Aorta (tissue), 5 donors: ENCODE data around the gene PEAR1. TPM values are rescaled to one million over a fixed set of nuclear protein-coding genes. Genes with fewer than 3 reads are reported as not detected.
A peak's percentile ranks its signal among the peaks of the same experiment; 100 is the strongest.

Source experiments
- ATAC-seq: fragments of 200-7000 bp; cut with Tn5 transposase; one replicate; pipeline ENCODE4 v1.9.1; 2022; ENCODE audit warnings: moderate library complexity; ENCODE audit not compliant: low FRiP score
- DNase-seq, 2 donors: peaks; one replicate each; pipeline ENCODE4 v3.0.0-alpha.2; 2020
- H3K27ac ChIP-seq, 2 donors: one replicate each; pipeline ENCODE4 v1.5.1; 2013; ENCODE audit warnings: low read length in 2 of 2, mild to moderate bottlenecking in 2 of 2, moderate library complexity in 2 of 2, control low read depth in 1 of 2, inconsistent platforms in 1 of 2, low read depth in 1 of 2
- H3K27me3 ChIP-seq, 2 donors: one replicate each; pipeline ENCODE4 v1.6.1; 2013; ENCODE audit warnings: control low read depth in 1 of 2, low read length in 1 of 2, mild to moderate bottlenecking in 1 of 2, moderate library complexity in 1 of 2; ENCODE audit not compliant: insufficient read depth in 2 of 2, control insufficient read depth in 1 of 2
- H3K36me3 ChIP-seq, 2 donors: one replicate each; pipeline ENCODE4 v1.6.1; 2013; ENCODE audit warnings: control low read depth in 1 of 2, low read length in 1 of 2, mild to moderate bottlenecking in 1 of 2; ENCODE audit not compliant: insufficient read depth in 2 of 2, control insufficient read depth in 1 of 2
- H3K4me1 ChIP-seq, 2 donors: one replicate each; pipeline ENCODE4 v1.6.1; 2013; ENCODE audit warnings: low read length in 2 of 2, control low read depth in 1 of 2, mild to moderate bottlenecking in 1 of 2, moderate library complexity in 1 of 2; ENCODE audit not compliant: insufficient read depth in 2 of 2, control insufficient read depth in 1 of 2
- H3K4me3 ChIP-seq, 2 donors: one replicate each; pipeline ENCODE4 v1.5.1; 2013; ENCODE audit warnings: low read length in 2 of 2, control low read depth in 1 of 2, mild to moderate bottlenecking in 1 of 2
- H3K9me3 ChIP-seq: one replicate; pipeline ENCODE4 v1.6.1; 2013; ENCODE audit warnings: mild to moderate bottlenecking, low read length; ENCODE audit not compliant: control insufficient read depth
- WGBS, 2 donors: extraction: QIAGEN DNeasy Blood & Tissue Kit; methylation state at CpG; one replicate each; pipeline ENCODE4 v1.1.7; 2013; 5-methylcytosine and 5-hydroxymethylcytosine counted together
- intact Hi-C, 2 donors: fragments of 100-400 bp; cut with DNase I; formaldehyde crosslinking; loops; one replicate each; pipeline versions ENCODE4 v1.14.2 to v1.15.0; 2022
- long read RNA-seq, 2 donors: library from polyadenylated mRNA; unstranded; transcript quantifications; one replicate each; pipeline ENCODE4 v2.0.0, GENCODE V29; 2020 to 2021
- polyA plus RNA-seq, 2 donors: library from polyadenylated mRNA; stranded (reverse); fragments of 200-250 nt; gene quantifications; one replicate each; pipeline ENCODE4 v1.2.3, GENCODE V29; 2013
- total RNA-seq, 2 donors: library from RNA; stranded (reverse); fragmentation: NEBNext Ultra II Directional; extraction: Animal tissue kit (Norgen Biotek cat#: 25700); gene quantifications; one replicate each; pipeline ENCODE4 v1.2.1, GENCODE V29; 2021
- donor health status: healthy with polysubstance abuse.
- donor health status: Bipolar disorder and iron deficiency.
- donor health status: DM: no; HTN: no; CAD: no.
- donor health status: DM: no; HTN: no; CAD: no.
- donor health status: DM: yes; HTN: yes; CAD: no.

PEAR1 gene, protein sequence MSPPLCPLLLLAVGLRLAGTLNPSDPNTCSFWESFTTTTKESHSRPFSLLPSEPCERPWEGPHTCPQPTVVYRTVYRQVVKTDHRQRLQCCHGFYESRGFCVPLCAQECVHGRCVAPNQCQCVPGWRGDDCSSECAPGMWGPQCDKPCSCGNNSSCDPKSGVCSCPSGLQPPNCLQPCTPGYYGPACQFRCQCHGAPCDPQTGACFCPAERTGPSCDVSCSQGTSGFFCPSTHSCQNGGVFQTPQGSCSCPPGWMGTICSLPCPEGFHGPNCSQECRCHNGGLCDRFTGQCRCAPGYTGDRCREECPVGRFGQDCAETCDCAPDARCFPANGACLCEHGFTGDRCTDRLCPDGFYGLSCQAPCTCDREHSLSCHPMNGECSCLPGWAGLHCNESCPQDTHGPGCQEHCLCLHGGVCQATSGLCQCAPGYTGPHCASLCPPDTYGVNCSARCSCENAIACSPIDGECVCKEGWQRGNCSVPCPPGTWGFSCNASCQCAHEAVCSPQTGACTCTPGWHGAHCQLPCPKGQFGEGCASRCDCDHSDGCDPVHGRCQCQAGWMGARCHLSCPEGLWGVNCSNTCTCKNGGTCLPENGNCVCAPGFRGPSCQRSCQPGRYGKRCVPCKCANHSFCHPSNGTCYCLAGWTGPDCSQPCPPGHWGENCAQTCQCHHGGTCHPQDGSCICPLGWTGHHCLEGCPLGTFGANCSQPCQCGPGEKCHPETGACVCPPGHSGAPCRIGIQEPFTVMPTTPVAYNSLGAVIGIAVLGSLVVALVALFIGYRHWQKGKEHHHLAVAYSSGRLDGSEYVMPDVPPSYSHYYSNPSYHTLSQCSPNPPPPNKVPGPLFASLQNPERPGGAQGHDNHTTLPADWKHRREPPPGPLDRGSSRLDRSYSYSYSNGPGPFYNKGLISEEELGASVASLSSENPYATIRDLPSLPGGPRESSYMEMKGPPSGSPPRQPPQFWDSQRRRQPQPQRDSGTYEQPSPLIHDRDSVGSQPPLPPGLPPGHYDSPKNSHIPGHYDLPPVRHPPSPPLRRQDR
- 10 to 100 TPM; 17.4 to 32.9 TPM for total RNA-seq
- polyA plus RNA-seq = 10 to 100 TPM in 1 of 2 donors, 1 to 10 TPM in 1; 5.6 to 46.6 TPM
- long read RNA-seq, donor 1, partial matches to known transcripts = 8 of 17 reads
- long read RNA-seq, donor 1, other reads (novel, unspliced or antisense) = 9 of 17 reads
- long read RNA-seq, donor 2, full-length matches to known transcripts = 1 of 29 reads
- long read RNA-seq, donor 2, partial matches to known transcripts = 25 of 29 reads
- long read RNA-seq, donor 2, other reads (novel, unspliced or antisense) = 3 of 29 reads

- H3K27ac ChIP-seq = peak within 1 kb of the TSS in 1 of 2 donors; percentile 49
- WGBS, 2 donors = 26% methylated on average over 51 to 60 of the region's 60 CpGs
- ATAC-seq (peak; percentile 46), DNase-seq (no peak)
- intact Hi-C loops = loop anchor here in 1 of 2 donors (5.0 to 10.0 kb wide), 4 partner anchors 34 to 206 kb away; partner anchors contain the start of genes ISG20L2 and METTL25B
- H3K9me3 ChIP-seq = no peaks in the 10 kb centered on the region
- peak within 1 kb of the TSS in 1 of 2 donors; percentile 24 for H3K4me3 ChIP-seq
- H3K27me3 ChIP-seq = no peaks in the 10 kb centered on the region
- H3K36me3 ChIP-seq = no peaks in the 10 kb centered on the region
- H3K4me1 ChIP-seq = no peaks in the 10 kb centered on the region
Measured at GRCh38 chr1:156893048-156893953, at the start of gene PEAR1. Gene PEAR1 (plus strand): TSS chr1:156893718. CDS start chr1:156903927, 10,209 bp downstream.

DNA sequence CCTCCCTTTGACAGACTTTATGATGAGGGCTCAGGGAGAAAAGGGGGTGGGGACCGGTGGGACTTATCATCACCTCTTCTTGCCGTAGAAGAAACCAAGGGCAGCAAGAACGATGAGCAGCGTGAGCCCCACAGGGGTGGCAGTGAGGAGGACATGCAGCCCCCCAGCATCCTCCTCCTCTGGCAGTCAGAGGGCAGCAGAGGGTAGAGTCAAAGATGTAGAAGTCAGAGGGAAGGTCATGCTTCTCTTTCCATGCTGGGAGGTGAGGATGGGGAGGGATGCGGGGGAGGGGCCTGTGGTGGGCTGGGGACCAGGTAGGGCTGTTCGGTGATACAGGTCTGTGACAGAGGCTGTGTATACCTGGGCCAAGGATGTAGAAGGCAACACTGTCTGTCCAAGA, 49.4 kb upstream of the PEAR1 start:
- Histone ChIP-seq H3K4me3 (no peak overlapping the region), H3K9me3 (no peaks in the 10 kb centered on the region), H3K4me1 (no peaks in the 10 kb centered on the region), H3K27ac (no peak overlapping the region), H3K36me3 (no peaks in the 10 kb centered on the region), H3K27me3 (no peaks in the 10 kb centered on the region)
- WGBS, 2 donors = 33 to 37% methylated on average over 6 of the region's 6 CpGs
- ATAC-seq = no peak
- no peak for DNase-seq
- intact Hi-C loops = loop anchor here in 1 of 2 donors (5.0 kb wide), 1 partner anchor 43 kb away; no protein-coding TSS in a partner anchor

- Histone ChIP-seq H3K9me3 (no peaks in the 10 kb centered on the region), H3K27me3 (no peaks in the 10 kb centered on the region), H3K4me1 (no peaks in the 10 kb centered on the region), H3K27ac (no peak overlapping the region), H3K4me3 (no peak overlapping the region), H3K36me3 (no peaks in the 10 kb centered on the region)
- 11 to 16% methylated on average over 14 of the region's 14 CpGs for WGBS, 2 donors
- intact Hi-C loops = loop anchor here in 1 of 2 donors (5.0 kb wide), 1 partner anchor 43 kb away; no protein-coding TSS in a partner anchor
- no peak for ATAC-seq
- no peak for DNase-seq
Measured at GRCh38 chr1:156844638-156845037, 48.9 kb upstream of the PEAR1 start.

DNA sequence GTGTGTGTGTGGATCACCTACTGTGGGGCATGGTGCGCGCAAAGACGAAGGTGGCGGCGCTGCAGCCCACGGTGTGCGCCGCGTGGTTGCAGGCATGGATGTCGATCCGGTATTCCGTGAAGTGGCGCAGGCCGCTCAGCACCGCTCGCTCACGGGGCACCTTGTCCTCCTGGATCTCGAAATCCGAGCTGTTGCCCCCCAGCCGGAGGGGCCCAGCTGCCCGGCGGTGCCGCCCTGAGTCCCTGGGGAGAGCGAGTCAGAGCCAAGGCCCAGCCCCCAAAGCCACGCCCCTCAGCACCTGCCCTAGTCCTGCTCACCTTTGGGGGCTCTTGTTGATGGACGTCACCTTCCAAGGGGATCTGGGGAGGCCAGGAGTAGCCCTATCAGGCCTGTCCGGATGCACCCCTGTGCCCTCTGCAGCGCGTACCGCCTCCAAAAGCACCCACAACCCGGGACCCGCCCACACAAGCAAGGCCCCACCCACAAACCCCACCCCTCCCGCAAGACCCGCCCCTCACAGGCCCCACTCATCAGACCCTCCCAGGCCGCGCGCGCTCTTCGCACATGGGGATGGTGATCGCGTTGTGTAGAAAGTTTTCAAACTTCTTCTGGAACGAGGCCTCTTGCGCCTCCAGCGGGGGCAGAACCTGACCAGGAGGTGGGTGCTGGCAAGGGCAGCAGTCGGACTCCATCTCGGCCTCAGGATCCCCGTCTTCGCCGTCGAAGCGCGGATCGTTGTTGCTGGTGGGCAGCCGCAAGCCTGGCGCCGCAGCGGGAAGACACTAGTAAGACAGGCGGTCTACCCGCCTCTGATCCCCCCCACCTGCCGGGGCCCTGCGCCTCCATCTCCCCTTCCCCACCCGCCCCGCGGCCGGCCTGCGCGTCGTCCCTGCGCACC, 48.2 kb upstream of the PEAR1 start:
- H3K9me3 ChIP-seq = no peaks in the 10 kb centered on the region
- no peak for ATAC-seq
- no peak overlapping the region for H3K27ac ChIP-seq
- 5 to 6% methylated on average over 67 to 69 of the region's 69 CpGs for WGBS, 2 donors
- intact Hi-C loops = no loop called here
- H3K27me3 ChIP-seq = no peaks in the 10 kb centered on the region
- no peaks in the 10 kb centered on the region for H3K4me1 ChIP-seq
- no peak for DNase-seq
- H3K4me3 ChIP-seq = no peak overlapping the region
- no peaks in the 10 kb centered on the region for H3K36me3 ChIP-seq

DNA sequence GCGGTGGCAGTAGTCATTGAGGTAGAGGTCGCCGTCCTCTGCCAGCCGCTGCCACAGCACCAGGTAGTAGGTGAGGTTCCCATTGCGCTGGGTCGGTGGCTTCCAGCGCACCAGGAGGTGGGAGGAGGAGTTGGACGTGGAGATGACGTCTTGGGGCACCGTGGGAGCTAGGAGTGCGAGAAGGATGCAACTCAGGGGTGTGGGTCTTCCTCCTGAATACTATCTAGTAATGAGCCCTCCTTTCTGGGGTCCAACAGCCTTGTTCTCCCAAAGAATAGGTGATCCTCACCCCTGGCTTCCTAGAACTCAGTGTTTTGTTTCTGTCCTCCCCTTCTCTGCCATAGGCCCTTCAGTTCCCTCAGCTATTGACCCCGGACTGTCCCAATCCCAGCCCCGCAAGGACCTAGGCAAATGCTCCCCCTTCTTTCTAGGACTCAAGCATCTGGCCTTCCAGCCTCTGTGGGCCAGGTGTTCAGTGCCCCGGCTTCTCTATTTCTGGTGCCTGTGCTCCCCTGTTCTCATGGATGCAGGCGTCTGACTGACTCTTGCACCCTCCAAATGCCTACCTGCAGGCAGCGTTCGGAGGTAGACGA, 47.5 kb upstream of the PEAR1 start:
- H3K27me3 ChIP-seq = no peaks in the 10 kb centered on the region
- H3K27ac ChIP-seq = no peak overlapping the region
- ATAC-seq = no peak
- intact Hi-C loops = no loop called here
- H3K4me1 ChIP-seq = no peaks in the 10 kb centered on the region
- no peak overlapping the region for H3K4me3 ChIP-seq
- no peaks in the 10 kb centered on the region for H3K36me3 ChIP-seq
- no peak for DNase-seq
- no peaks in the 10 kb centered on the region for H3K9me3 ChIP-seq
- 42 to 50% methylated on average over 18 of the region's 18 CpGs for WGBS, 2 donors

GRCh38 chr1:156846643-156847042, 46.9 kb upstream of the PEAR1 start:
- Histone ChIP-seq H3K27ac (no peak overlapping the region), H3K4me1 (no peaks in the 10 kb centered on the region), H3K36me3 (no peaks in the 10 kb centered on the region), H3K4me3 (no peak overlapping the region), H3K9me3 (no peaks in the 10 kb centered on the region), H3K27me3 (no peaks in the 10 kb centered on the region)
- intact Hi-C loops = no loop called here
- no peak for DNase-seq
- no peak for ATAC-seq
- 94 to 96% methylated on average over 5 of the region's 5 CpGs for WGBS, 2 donors
